ENCODE measurements around the gene SVIL.
A peak's percentile ranks its signal among the peaks of the same experiment; 100 is the strongest.
"Not testable (repeated sequence)": the region's sequence is repeated elsewhere in the genome, so short reads cannot be mapped to it uniquely, and the experiment has no call there.

Gene SVIL

GRCh38 chr10:29519659-29520058, 115.1 kb downstream of the SVIL start:
- H3K27ac ChIP-seq = no peak overlapping the region
- TF ChIP-seq ZFX (IDR thresholded peaks at IDR 0.05) (no peak), CTCF (conservative IDR thresholded peaks at IDR 0.05) (0 out of 2 replicates have a peak, but pooled peaks have one; percentile 4)

GRCh38 chr10:29517352-29517923, 117.3 kb downstream of the SVIL start:
- H3K27ac ChIP-seq = no peak overlapping the region
- TF ChIP-seq ZFX (IDR thresholded peaks at IDR 0.05) (no peak), CTCF (conservative IDR thresholded peaks at IDR 0.05) (peak; percentile 92)

DNA sequence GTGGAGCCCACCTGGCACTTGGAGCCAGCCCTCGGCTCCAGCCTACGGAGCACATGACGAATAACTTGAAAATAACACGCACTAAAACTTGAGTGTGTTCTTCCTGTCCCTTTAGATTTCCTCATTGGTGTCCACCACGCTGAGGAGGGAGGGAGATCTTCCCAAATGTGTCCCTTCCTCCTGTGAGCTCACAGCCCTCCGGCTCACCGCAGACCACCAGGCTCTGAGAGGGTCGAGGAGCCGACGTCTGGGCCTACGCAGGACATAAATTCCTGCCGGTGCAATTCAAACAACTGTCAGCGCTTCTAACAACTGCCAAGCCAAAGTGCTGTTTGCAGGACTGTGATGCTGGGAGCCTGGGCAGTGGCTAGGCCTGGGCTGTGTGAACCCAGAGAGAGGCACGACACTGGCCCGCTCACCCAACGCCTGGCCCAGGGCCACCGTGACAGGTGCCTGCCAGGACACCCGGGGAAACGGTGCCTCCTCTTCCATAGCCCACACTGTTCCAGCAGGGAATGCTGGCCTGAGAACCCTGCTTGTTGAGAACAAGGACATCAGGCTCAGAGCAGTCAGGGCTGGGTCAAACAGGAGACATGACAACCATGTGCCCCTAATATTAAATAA, 118.3 kb downstream of the SVIL start:
- H3K27ac ChIP-seq = not testable (repeated sequence)

DNA sequence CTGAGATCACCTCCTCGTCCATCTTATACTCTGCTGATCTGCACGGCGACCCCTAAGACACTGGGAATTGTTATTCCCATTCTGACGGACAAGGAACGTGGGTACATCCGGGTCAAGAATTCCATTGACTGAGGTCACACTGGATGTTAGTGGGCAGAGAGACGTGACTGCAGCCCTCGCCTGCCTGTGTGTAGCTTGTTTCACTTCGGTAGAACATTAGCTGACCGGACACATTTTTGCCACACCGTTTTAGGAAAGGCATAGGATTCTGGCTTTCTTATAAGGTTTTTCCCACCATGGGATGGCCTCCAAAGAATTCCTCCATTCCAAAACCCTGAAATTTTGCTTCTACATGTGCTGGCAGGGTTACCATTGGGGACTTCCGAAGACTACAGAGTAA, 118.9 kb downstream of the SVIL start:
- H3K27ac ChIP-seq = not testable (repeated sequence)

DNA sequence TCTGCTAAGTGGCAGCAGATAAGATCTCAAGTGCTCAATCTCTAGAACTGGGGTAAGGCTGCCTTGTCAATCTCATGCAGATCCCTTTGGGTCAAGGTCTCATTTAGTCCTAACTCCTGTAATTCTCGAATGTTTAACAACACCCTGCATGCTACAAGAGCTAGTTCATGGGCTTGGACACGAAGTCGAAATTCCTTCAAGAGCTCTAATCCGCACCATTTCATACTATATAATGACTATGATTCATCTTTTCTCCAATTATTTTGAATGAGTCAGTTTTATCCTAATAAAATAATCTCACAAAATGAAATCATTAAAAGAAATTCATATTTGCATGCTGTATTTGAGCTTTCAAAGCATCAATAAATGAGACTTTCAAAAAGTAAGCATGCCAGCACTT, 119.7 kb downstream of the SVIL start:
- H3K27ac ChIP-seq = not testable (repeated sequence)

GRCh38 chr10:29514306-29514705, 120.5 kb downstream of the SVIL start:
- H3K27ac ChIP-seq = no peak overlapping the region
- TF ChIP-seq CTCF (conservative IDR thresholded peaks at IDR 0.05) (no peak), ZFX (IDR thresholded peaks at IDR 0.05) (no peak)

DNA sequence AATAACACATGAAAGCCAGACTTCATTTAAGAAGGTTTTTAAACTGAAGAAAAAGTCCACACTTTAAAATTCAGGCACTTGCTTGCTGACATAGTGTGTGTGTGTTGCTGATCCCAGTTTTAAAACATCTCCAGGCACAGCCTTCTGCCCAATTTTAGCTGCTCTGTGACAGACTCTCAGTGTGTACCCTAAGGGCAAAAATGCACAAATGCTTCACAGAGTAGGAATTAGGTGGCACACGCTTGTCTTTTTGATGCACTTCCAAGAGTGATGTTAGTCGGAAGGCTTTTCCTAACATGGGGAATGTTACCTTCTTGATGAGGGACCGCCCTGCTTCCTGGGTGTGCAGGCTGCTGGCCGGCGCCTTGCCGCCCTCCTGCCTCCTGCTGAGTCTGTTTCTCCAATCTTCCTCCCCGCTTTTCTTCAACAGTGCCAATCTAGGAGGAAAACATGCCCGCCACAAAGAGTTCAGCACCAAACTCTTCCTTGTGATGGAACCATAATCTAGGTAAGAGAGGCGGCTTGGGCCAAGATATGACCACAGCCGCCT, 122.3 kb downstream of the SVIL start:
- H3K27ac ChIP-seq = no peak overlapping the region
- TF ChIP-seq CTCF (conservative IDR thresholded peaks at IDR 0.05) (no peak), ZFX (IDR thresholded peaks at IDR 0.05) (no peak)

- not testable (repeated sequence) for H3K27ac ChIP-seq
These were observed 123.0 kb downstream of the SVIL start for GRCh38 chr10:29511806-29512205.

DNA sequence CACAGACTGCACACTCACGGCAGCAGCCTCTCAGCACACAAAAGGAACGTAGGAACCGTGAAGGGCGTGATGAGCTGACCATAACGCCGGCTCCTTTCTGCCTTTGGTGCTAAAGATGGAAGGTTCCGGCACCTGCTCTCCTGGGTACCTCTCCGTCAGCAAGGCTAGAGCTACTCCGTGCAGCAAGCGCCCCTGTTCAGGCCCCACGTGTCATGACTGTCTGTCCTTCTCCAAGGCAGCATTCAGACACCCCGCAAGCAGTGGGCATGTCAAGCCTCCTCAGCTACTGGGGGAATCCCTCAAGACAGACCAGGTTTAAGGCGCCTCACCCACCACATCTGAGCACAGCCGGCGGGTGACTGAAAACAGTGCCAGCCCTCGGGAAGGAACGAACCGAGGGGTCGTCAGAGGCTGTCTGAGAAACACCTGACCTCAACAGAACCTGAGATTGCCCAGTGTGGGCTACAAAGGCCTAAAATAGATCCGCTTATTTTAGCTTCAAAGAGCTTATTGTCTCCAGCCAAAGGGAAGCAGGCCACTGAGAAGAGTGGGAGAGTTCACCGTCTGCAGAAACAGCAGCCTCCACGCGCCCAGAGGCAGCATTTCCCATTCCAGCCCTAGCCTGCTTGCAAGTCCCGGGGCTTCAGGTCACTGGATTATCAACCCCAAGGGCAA, 124.2 kb downstream of the SVIL start:
- H3K27ac ChIP-seq = not testable (repeated sequence)

- no peak for TF ChIP-seq CTCF (conservative IDR thresholded peaks at IDR 0.05)
- 0 out of 2 replicates have a peak, but pooled peaks have one; percentile 9 for TF ChIP-seq ZFX (IDR thresholded peaks at IDR 0.05)
- H3K27ac ChIP-seq = no peak overlapping the region
These were observed 126.1 kb downstream of the SVIL start for GRCh38 chr10:29508554-29509244.

- not testable (repeated sequence) for H3K27ac ChIP-seq
These were observed 127.0 kb downstream of the SVIL start for GRCh38 chr10:29507750-29508149.

DNA sequence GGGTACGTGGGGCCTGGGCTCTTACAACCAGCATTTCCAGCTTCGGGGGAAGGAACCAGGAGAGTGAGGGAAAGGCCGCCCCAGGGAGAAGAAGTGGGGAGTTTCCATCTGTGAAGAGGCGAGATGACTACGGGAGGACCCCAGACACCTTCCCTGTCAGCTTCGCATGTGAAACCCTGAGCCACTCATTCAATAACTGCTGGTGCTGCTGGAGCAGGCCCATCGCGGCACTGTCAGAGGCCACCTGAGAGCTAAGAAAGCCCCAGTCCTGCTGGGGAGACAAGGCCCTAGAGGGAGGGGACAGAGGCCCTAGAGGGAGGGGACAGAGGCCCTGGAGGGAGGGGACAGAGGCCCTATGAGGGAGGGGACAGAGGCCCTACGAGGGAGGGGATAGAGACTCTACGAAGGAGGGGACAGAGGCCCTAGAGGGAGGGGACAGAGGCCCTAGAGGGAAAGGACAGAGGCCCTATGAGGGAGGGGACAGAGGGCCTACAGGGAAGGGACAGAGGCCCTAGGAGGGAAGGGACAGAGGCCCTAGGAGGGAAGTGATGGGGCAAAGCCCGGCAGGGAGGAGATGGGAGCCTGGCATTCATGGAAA, 128.3 kb downstream of the SVIL start:
- not testable (repeated sequence) for H3K27ac ChIP-seq

Measured in C4-2B (cell line).